ENCODE measurements around the gene CFAP210. TPM values are rescaled to one million over a fixed set of nuclear protein-coding genes. Genes with fewer than 3 reads are reported as not detected.

Gene CFAP210
- total RNA-seq, 1 donor from 2014 or later, result not detected

DNA sequence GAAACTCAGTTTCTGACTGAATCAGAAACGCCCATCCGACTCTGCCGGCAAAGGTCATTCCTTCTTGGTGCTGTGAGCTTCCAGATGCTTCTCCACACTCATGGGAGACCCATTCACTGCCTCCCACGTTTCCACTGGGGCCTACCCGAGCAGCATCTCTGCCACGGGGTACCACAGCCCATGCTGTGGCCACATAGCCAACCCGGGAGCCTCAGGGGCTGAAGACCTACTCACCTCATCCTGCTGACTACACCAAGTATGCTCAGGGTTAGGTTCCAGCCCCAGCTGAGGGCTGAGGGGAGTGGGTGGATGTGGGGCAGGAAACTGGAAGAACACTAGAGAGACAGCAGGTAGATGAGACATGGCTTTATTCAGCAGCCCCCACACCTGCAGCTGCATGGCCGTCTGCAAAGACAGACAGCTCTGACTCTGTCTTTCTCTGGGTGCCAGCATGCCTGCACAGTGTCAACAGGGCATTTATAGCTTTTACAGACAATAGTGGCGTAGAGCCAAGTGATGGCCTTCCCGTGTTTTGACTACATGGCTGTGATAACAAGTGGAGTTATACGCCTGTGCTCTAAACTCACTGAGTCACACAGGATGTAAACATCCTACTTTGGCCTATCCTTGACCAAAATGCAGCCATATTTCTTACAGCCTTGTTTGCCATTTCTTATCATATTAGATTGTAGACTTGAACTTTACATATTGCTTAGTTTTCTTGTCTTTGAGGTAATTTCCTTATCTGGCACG is 22.9 kb upstream of the CFAP210 start:
- no peak for DNase-seq (ENCODE audit: low spot score)
- H3K4me3 Mint-ChIP-seq (ENCODE audit: unreplicated experiment), result no peak overlapping the region
- H3K27ac Mint-ChIP-seq (ENCODE audit: unreplicated experiment), result no peak overlapping the region
- H3K36me3 Mint-ChIP-seq (ENCODE audit: low read depth), result no peaks in the 10 kb centered on the region
- peaks cover 12% of the 10 kb centered on the region for H3K4me1 Mint-ChIP-seq (ENCODE audit: low read depth)
- H3K9me3 Mint-ChIP-seq (ENCODE audit: low read depth), result no peaks in the 10 kb centered on the region
- TF ChIP-seq, protein P1, sequence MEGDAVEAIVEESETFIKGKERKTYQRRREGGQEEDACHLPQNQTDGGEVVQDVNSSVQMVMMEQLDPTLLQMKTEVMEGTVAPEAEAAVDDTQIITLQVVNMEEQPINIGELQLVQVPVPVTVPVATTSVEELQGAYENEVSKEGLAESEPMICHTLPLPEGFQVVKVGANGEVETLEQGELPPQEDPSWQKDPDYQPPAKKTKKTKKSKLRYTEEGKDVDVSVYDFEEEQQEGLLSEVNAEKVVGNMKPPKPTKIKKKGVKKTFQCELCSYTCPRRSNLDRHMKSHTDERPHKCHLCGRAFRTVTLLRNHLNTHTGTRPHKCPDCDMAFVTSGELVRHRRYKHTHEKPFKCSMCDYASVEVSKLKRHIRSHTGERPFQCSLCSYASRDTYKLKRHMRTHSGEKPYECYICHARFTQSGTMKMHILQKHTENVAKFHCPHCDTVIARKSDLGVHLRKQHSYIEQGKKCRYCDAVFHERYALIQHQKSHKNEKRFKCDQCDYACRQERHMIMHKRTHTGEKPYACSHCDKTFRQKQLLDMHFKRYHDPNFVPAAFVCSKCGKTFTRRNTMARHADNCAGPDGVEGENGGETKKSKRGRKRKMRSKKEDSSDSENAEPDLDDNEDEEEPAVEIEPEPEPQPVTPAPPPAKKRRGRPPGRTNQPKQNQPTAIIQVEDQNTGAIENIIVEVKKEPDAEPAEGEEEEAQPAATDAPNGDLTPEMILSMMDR (IDR thresholded peaks at IDR 0.05), result no peak
- no peaks in the 10 kb centered on the region for H3K27me3 Mint-ChIP-seq (ENCODE audit: low read depth)

- Mint-ChIP-seq H3K4me1 (ENCODE audit: low read depth) (peaks cover 12% of the 10 kb centered on the region), H3K27ac (ENCODE audit: unreplicated experiment) (no peak overlapping the region), H3K9me3 (ENCODE audit: low read depth) (no peaks in the 10 kb centered on the region), H3K27me3 (ENCODE audit: low read depth) (no peaks in the 10 kb centered on the region), H3K4me3 (ENCODE audit: unreplicated experiment) (no peak overlapping the region), H3K36me3 (ENCODE audit: low read depth) (no peaks in the 10 kb centered on the region)
- no peak for DNase-seq (ENCODE audit: low spot score)
- TF ChIP-seq, protein P1 (IDR thresholded peaks at IDR 0.05), result no peak
These were observed 22.2 kb upstream of the CFAP210 start for GRCh38 chr2:169716238-169716886.

- H3K4me3 Mint-ChIP-seq (ENCODE audit: unreplicated experiment), result no peak overlapping the region
- H3K4me1 Mint-ChIP-seq (ENCODE audit: low read depth), result peaks cover 12% of the 10 kb centered on the region
- no peaks in the 10 kb centered on the region for H3K9me3 Mint-ChIP-seq (ENCODE audit: low read depth)
- TF ChIP-seq, protein P1 (IDR thresholded peaks at IDR 0.05), result no peak
- no peak overlapping the region for H3K27ac Mint-ChIP-seq (ENCODE audit: unreplicated experiment)
- no peaks in the 10 kb centered on the region for H3K36me3 Mint-ChIP-seq (ENCODE audit: low read depth)
- H3K27me3 Mint-ChIP-seq (ENCODE audit: low read depth), result no peaks in the 10 kb centered on the region
- no peak for DNase-seq (ENCODE audit: low spot score)
These were observed 21.4 kb upstream of the CFAP210 start for GRCh38 chr2:169715379-169716237.

DNA sequence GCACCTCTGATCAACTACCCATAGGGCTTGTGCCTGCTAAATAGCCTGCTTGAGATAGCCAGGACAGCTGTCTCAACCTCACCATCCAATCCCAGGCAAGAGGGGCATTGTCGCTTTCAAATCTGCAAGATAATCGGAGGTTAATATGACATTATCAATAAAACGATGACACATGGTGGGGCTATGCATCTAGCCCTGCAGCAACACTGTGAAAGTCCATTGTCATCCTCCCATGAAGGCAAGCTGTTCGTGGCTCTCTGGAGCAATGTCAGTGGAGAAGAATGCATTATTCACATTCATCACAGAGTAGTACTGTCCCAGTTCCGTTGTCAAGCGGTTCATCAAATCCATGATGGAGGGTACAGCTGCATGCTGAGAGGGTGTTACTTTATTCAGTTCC is 20.5 kb upstream of the CFAP210 start:
- Mint-ChIP-seq H3K4me3 (ENCODE audit: unreplicated experiment) (no peak overlapping the region), H3K27me3 (ENCODE audit: low read depth) (no peaks in the 10 kb centered on the region), H3K9me3 (ENCODE audit: low read depth) (no peaks in the 10 kb centered on the region), H3K4me1 (ENCODE audit: low read depth) (peaks cover 12% of the 10 kb centered on the region), H3K27ac (ENCODE audit: unreplicated experiment) (no peak overlapping the region), H3K36me3 (ENCODE audit: low read depth) (no peaks in the 10 kb centered on the region)
- DNase-seq (ENCODE audit: low spot score), result no peak
- TF ChIP-seq, protein P1 (IDR thresholded peaks at IDR 0.05), result no peak

- no peak for DNase-seq (ENCODE audit: low spot score)
- Mint-ChIP-seq H3K4me3 (ENCODE audit: unreplicated experiment) (no peak overlapping the region), H3K36me3 (ENCODE audit: low read depth) (no peaks in the 10 kb centered on the region), H3K4me1 (ENCODE audit: low read depth) (peaks cover 12% of the 10 kb centered on the region), H3K9me3 (ENCODE audit: low read depth) (no peaks in the 10 kb centered on the region), H3K27ac (ENCODE audit: unreplicated experiment) (no peak overlapping the region), H3K27me3 (ENCODE audit: low read depth) (no peaks in the 10 kb centered on the region)
- TF ChIP-seq, protein P1 (IDR thresholded peaks at IDR 0.05), result no peak
These were observed 19.1 kb upstream of the CFAP210 start for GRCh38 chr2:169713331-169713730.
